ENCODE measurements around the gene UBE2G1. TPM values are rescaled to one million over a fixed set of nuclear protein-coding genes. Genes with fewer than 3 reads are reported as not detected.

Gene UBE2G1
- total RNA-seq, 1 donor from 2014 or later: 74.5 TPM

Other genes with a start within 250 kb of the UBE2G1 start
- gene ZZEF1, start 223.6 kb downstream of the UBE2G1 start, total RNA-seq: 36.4 and 38.5 TPM in 2 replicates
- gene CYB5D2, start 223.5 kb downstream of the UBE2G1 start, total RNA-seq: 5.4 and 6.0 TPM in 2 replicates
- gene ANKFY1, start 102.7 kb downstream of the UBE2G1 start, total RNA-seq: 50.6 and 51.9 TPM in 2 replicates
- gene SPNS3, start 67.3 kb upstream of the UBE2G1 start, total RNA-seq: 2.8 and 3.3 TPM in 2 replicates
- gene SPNS2, start 132.2 kb upstream of the UBE2G1 start, total RNA-seq: 0.09 and 0.16 TPM in 2 replicates
- 136 and 137 TPM in 2 replicates for gene MYBBP1A, start 188.7 kb upstream of the UBE2G1 start, total RNA-seq
- gene GGT6, start 193.9 kb upstream of the UBE2G1 start, total RNA-seq: not detected in 2 replicates
- gene SMTNL2, start 217.9 kb upstream of the UBE2G1 start, total RNA-seq: not detected in 2 replicates

Measured in activated T-helper 2 cell treated with anti-CD3 and anti-CD28 coated beads, Interferon-gamma antibody, Interleukin-2, Interleukin-4, amounts not matched to agents 10 μg/mL and 5 μg/mL and 100 μg/mL, durations not matched to agents 14 hours and 24 hours and 36 hours (primary cell).